ENCODE data around the gene COL8A1.

GRCh38 chr3:99648101-99648500 is 9.7 kb downstream of the COL8A1 start:
- no peak for TF ChIP-seq MAX (CRISPR knock-in tag; IDR thresholded peaks at IDR 0.05)
- TF ChIP-seq POLR2A (conservative IDR thresholded peaks at IDR 0.05) = no peak
- TF ChIP-seq MAFF (IDR thresholded peaks at IDR 0.05; ENCODE audit: low read length) = no peak
- no peak for TF ChIP-seq DMBX1 (CRISPR knock-in tag; IDR thresholded peaks at IDR 0.05; ENCODE audit: borderline replicate concordance)
